Measurements from ENCODE around the gene EXD3.

EXD3 gene

DNA sequence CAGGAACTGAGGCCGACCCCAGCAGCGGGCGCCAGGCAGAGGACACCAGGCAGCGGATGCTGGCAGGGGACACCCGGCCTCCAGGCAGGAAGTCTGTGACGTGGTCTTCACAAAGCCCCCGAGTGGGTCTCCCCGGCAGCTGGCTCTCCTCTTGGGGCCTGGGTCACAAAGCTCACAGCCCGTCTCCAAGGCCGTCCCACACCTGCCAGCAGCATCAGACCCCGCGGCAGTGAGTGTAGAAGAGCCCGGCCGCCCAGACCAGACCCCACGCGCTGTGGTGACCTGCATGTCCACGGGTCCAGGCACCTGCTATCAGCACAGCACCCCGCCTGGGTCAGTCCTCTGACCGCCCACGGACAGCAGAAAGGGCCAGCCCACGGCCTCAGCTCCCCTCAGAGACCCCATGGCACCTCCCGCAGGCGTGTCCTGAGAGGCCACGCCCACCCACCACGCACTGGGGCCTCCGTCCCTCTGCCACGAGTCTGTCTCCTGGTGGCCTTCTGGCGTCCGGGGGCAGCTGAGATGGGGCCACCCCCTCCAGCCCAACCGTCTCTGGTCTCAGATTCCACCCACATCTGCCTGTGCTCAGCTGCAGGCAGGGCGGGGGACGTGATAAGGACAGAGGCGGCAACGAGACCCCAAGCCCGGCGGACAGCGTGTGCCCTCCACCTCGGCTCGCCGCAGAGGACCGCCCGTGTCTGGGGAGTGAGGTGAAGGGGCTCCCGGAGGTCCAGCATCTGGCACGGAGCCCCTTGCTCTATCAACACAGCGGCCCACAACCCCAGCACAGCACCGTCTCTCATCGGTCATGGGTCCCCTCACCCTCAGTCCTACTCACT lies 34.2 kb downstream of the EXD3 start:
- no peak for TF ChIP-seq REST (IDR thresholded peaks at IDR 0.05; ENCODE audit: low read depth)
- TF ChIP-seq, protein P1, sequence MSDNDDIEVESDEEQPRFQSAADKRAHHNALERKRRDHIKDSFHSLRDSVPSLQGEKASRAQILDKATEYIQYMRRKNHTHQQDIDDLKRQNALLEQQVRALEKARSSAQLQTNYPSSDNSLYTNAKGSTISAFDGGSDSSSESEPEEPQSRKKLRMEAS (IDR thresholded peaks at IDR 0.05) = no peak
- no peak for TF ChIP-seq TAF1 (IDR thresholded peaks at IDR 0.05; ENCODE audit: low read depth)
- no peak for TF ChIP-seq TEAD4 (IDR thresholded peaks at IDR 0.05)
- TF ChIP-seq ZBTB7A (IDR thresholded peaks at IDR 0.05; ENCODE audit: low read depth) = no peak
- TF ChIP-seq CREB1 (IDR thresholded peaks at IDR 0.05; ENCODE audit: low read depth) = no peak
- TF ChIP-seq, protein P2, sequence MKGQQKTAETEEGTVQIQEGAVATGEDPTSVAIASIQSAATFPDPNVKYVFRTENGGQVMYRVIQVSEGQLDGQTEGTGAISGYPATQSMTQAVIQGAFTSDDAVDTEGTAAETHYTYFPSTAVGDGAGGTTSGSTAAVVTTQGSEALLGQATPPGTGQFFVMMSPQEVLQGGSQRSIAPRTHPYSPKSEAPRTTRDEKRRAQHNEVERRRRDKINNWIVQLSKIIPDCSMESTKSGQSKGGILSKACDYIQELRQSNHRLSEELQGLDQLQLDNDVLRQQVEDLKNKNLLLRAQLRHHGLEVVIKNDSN (IDR thresholded peaks at IDR 0.05) = no peak
- TF ChIP-seq TCF12 (IDR thresholded peaks at IDR 0.05; ENCODE audit: low read depth) = no peak
- no peak for TF ChIP-seq EP300 (IDR thresholded peaks at IDR 0.05; ENCODE audit: borderline replicate concordance)
- no peak for TF ChIP-seq FOXM1 (IDR thresholded peaks at IDR 0.05; ENCODE audit: borderline replicate concordance, low read depth)
- TF ChIP-seq RAD21 (IDR thresholded peaks at IDR 0.05; ENCODE audit: low read depth) = no peak
- no peak for TF ChIP-seq NFIC (IDR thresholded peaks at IDR 0.05)
- no peak for TF ChIP-seq YY1 (IDR thresholded peaks at IDR 0.05; ENCODE audit: low read depth)
- TF ChIP-seq EGR1 (IDR thresholded peaks at IDR 0.05) = no peak
- no peak for TF ChIP-seq CEBPB (IDR thresholded peaks at IDR 0.05)

- TF ChIP-seq CREB1 (IDR thresholded peaks at IDR 0.05; ENCODE audit: low read depth) (no peak), YY1 (IDR thresholded peaks at IDR 0.05; ENCODE audit: low read depth) (no peak), TCF12 (IDR thresholded peaks at IDR 0.05; ENCODE audit: low read depth) (no peak), RAD21 (IDR thresholded peaks at IDR 0.05; ENCODE audit: low read depth) (no peak), REST (IDR thresholded peaks at IDR 0.05; ENCODE audit: low read depth) (no peak), EP300 (IDR thresholded peaks at IDR 0.05; ENCODE audit: borderline replicate concordance) (no peak), FOXM1 (IDR thresholded peaks at IDR 0.05; ENCODE audit: borderline replicate concordance, low read depth) (no peak), CEBPB (IDR thresholded peaks at IDR 0.05) (no peak), NFIC (IDR thresholded peaks at IDR 0.05) (no peak), EGR1 (IDR thresholded peaks at IDR 0.05) (no peak), TAF1 (IDR thresholded peaks at IDR 0.05; ENCODE audit: low read depth) (no peak), ZBTB7A (IDR thresholded peaks at IDR 0.05; ENCODE audit: low read depth) (no peak), TEAD4 (IDR thresholded peaks at IDR 0.05) (no peak)
- TF ChIP-seq, protein P1 (IDR thresholded peaks at IDR 0.05) = no peak
- TF ChIP-seq, protein P2 (IDR thresholded peaks at IDR 0.05) = no peak
These were observed 34.9 kb downstream of the EXD3 start for GRCh38 chr9:137387891-137388560.

- TF ChIP-seq REST (IDR thresholded peaks at IDR 0.05; ENCODE audit: low read depth) = no peak
- TF ChIP-seq RAD21 (IDR thresholded peaks at IDR 0.05; ENCODE audit: low read depth) = no peak
- TF ChIP-seq ZBTB7A (IDR thresholded peaks at IDR 0.05; ENCODE audit: low read depth) = no peak
- no peak for TF ChIP-seq EGR1 (IDR thresholded peaks at IDR 0.05)
- TF ChIP-seq CREB1 (IDR thresholded peaks at IDR 0.05; ENCODE audit: low read depth) = no peak
- no peak for TF ChIP-seq CEBPB (IDR thresholded peaks at IDR 0.05)
- no peak for TF ChIP-seq NFIC (IDR thresholded peaks at IDR 0.05)
- no peak for TF ChIP-seq TCF12 (IDR thresholded peaks at IDR 0.05; ENCODE audit: low read depth)
- no peak for TF ChIP-seq TAF1 (IDR thresholded peaks at IDR 0.05; ENCODE audit: low read depth)
- TF ChIP-seq, protein P1 (IDR thresholded peaks at IDR 0.05) = no peak
- TF ChIP-seq YY1 (IDR thresholded peaks at IDR 0.05; ENCODE audit: low read depth) = no peak
- no peak for TF ChIP-seq EP300 (IDR thresholded peaks at IDR 0.05; ENCODE audit: borderline replicate concordance)
- TF ChIP-seq FOXM1 (IDR thresholded peaks at IDR 0.05; ENCODE audit: borderline replicate concordance, low read depth) = no peak
- TF ChIP-seq TEAD4 (IDR thresholded peaks at IDR 0.05) = no peak
- TF ChIP-seq, protein P2 (IDR thresholded peaks at IDR 0.05) = no peak
These were observed 35.7 kb downstream of the EXD3 start for GRCh38 chr9:137387114-137387890.

Data from Ishikawa (cell line).